GM19438 (cell line): ENCODE results near the gene TMEM235.
"Not testable (repeated sequence)": the region's sequence is repeated elsewhere in the genome, so short reads cannot be mapped to it uniquely, and the experiment has no call there.

Source experiments
- ATAC-seq: cut with Tn5 transposase; IDR thresholded peaks from one replicate; pipeline ENCODE4 v1.9.1; 2021; ENCODE audit warnings: low read depth; ENCODE audit not compliant: unreplicated experiment

The TMEM235 gene

DNA sequence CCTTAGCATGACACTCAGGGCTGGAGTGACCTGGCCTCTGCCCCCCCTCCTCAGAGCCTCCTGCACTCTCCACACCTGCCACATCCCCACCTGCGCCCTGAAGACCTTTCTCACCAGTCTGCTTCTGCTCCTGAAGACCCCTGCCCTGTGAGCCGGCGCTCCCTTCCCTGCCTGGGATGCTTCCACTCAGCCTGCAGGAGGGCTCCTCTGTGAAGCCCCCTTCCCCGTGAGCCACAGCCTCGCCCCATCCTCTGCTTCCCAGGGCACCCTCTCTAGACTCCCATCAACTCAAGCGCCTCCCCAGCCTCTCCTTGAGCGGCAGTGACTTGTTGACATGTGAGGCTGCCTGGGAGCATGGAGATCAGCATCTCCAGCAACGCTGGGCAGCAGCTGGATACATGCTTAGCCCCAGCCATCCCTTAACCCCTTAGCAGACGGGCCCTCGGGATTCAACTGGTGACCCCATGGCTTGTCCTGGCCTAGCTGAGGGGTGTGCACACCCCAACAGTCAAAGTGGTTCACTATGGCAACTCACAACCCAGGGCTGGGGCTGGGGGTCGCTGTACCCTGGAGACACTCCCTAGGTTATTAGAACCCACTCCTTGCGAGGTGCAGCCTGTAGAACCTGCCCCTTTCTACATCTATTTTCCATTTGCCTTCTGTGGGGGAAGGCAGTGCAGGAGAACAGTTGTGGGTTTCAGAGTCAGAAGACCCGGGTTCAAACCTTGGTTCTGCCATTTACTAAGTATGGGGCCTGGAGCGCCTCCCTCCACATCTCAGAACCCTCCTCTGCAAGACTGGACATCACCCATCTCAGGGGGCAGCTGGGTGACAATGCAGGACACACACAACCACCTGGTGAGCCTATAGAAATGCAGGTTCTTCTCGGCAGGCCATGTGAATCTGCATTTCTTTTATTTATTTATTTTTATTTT, 21.5 kb downstream of the TMEM235 start:
- no peak for ATAC-seq

DNA sequence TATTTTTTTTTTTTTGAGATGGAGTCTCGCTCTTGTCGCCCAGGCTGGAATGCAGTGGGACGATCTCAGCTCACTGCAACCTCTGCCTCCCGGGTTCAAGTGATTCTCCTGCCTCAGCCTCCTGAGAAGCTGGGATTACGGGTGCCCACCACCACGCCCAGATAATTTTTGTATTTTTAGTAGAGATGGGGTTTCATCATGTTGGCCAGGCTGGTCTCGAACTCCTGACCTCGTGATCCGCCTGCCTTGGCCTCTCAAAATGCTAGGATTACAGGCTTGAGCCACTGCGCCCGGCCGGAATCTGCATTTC, 22.2 kb downstream of the TMEM235 start:
- ATAC-seq, result not testable (repeated sequence)

DNA sequence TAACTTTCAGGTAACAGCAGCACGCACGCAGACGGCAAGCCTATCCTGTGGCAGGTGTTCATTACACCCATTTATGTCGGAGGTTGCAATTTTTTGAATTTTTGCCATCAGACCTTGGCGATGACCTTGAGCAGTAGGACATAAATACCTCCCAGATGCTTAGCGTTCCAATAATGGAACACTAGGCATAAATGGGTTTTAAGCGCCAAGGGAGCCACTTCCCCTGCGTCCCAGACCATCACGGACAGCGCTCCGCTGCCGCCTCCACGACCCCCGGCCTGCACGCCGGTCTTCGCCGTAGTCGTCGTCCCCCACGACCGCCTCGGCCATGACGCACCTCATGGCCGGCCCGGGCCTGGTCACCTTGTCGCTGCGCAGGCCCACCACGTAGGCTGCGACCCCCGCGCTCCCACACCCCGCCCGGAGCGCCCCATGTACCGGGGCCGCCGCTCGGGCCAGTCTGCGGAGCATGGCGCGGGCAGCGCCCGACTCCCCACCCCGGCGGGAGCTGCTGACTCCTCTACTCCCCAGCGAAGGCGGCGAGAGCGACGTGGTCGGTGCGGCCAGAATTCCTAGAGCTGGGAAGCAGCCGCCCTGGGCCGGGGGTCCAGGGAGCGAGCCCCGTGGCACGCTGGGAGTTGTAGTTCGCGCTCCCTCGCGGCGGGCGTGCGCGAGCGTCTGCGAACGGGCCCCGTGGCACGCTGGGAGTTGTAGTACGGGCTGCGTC, 22.7 kb downstream of the TMEM235 start:
- ATAC-seq, result no peak

DNA sequence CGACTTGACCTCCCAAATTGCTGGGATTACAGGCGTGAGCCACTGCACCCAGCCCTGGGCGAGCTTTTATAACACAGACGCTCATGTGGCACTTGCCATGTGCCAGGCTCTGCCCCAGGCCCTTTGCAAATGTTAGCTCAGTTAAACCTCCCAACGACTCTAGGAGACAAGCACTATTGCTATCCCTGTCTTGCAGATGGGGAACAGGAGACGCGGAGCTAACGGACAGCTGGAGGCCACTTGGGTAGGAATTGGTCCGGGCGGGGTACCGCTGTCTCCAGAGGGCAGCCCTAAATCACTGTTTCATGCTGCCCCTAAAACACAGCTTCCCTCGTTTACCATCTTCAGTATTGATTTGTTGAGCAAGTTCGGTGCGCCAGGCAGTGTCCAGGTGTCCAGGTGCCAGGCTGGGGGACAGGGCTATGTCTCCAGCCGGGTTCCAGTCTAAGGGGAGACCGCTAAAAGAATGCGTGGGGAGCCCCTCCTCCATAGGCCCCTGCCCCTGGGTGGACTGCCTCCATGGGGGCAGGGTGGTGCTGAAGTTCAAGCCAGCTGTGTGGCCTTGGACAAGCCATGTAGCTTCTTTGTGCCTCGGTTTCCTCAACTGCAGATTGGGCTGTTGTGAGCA, 23.7 kb downstream of the TMEM235 start:
- ATAC-seq, result no peak

DNA sequence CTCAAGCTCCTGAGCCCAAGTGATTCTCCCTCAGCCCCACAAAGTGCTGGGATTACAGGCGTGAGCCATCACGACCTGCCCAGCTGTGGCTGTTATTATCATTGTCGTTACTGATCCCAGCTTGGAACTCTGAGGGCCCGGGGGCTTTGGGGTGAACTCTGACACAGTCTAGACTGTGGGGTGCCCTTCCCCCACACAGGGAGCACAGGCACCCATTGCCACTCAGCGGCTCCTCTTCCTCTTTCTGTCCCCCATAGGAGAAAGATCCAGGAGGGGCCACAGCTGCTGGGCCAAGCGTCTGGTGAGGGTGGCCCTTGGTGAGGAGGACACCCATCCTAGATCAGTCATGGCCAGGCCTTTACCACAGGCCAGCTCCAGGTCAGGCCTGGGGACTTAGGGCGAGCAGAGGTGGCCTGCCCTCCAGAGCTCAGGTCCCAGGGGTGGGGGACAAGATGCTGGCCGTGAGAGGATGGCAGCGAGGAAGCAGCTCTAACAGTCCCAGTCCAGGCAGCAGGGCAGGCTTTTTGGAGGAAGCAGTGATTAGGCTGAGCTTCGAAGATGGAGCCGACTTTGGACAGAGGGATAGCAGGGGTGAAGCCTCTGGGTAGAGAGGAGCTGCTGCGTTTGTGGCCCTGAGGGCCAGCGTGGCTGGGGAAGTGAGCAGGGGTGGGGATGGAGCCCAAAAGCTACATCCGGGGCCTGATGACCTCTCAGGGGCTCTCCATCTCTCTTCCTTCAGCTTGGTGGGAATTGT, 24.7 kb downstream of the TMEM235 start:
- ATAC-seq, result no peak

DNA sequence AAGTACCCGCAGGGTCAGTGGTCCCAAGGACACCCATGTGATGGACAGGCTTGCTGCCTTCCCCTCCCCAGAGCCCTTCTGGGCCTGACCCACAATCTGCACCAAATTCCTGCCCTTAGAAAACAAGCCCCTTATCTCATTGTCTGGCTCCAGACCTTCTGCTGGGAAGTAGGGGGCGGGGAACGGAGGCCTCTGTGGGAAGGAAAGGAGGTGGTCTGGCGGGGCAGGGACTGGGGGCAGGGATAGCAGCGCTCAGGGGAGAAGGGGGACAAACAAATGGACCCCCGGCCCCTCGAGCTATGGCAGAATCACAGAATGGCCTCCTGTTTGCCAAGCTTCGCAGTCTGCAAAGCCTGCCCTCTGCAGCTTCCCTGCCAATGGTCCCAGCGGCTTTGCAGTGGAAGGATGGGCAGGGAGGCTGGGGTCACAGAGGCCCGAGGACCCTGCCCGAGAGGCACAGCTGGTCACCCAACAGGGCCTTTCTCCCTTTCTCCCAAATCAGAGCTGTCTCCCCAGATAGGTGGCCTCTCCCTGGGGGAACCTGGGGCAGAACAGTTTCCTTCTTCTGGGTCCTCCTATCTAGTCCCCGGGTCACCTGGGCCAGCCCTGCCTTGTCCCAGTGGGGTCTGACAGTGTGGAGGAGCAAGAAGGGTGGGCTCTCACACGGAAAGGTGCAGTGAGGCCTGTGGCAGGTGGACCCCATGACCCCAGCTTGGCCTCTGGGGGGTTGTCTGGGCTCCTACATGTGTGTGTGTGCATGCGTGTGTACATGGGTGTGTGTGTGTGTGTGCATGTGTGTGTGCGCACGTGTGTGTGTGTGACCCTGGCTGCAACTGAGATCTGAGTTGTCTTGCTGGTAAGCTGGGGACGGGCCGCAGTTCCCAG, 25.5 kb downstream of the TMEM235 start:
- ATAC-seq, result no peak

DNA sequence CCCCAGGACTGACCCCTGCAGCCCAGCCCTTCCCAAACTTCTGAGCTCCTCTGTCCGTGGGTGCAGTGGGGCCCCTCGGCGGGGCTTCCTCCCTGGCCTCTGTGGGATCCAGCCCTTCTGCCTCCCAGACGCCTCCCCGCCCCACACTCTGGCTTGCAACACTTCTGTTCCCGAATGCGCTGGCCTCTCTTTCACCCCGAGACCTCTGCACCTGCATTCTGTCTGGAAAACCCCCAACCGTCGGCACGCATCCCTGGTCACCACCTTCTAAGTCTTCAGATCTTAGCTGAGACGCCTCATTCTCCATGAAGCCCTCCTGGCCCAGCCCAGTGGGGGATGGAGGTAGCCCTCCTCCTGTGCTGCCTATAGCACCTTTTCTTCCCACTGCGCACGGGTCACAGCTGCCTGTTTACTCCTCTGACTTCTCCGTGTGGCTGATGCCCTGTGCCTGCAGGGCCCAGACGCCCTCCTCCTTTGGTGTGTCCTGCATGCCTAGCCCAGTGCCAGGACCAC, 26.4 kb downstream of the TMEM235 start:
- ATAC-seq, result no peak

DNA sequence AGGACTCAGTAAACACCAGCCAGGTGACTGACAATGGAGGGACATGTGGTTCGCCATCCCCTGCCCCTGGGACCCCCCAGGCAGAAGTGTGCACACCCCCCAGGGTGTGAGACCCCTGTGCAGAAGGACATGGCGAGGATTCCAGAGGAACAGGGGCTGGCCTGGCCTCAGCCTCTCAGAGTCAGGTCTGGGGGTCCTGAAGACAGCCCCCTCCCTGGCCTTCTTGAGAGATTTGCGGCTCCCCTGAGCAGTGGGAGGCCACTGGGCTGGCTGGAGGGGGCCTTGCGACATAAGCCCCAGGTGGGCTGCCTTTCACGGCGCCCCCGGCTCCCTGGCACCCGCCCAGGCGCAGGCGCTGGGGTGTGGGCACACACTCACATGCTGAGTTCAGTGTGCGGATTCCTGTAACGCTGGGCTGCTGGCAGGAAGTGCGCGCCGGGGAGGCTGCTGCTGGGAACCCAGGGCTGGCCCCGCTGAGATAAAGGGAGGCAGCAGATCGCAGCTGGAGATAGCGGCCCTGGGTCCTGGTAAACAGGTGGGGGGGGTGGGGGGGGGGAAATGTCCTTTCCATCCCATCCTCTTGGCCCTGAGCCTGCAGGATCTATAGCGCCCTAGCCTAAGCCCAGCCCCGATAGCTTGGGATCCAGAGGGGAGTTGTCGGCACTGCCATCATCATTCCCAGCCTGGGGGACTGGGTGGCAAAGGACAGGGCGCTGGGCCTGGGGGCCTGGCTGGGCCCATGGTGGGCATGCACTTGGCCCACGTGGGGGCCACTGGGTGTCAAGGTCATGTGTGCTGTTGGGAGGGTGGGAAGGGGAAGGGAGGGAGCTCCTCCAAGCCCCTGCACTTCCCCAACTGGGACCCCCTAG, 27.1 kb downstream of the TMEM235 start:
- ATAC-seq, result no peak

DNA sequence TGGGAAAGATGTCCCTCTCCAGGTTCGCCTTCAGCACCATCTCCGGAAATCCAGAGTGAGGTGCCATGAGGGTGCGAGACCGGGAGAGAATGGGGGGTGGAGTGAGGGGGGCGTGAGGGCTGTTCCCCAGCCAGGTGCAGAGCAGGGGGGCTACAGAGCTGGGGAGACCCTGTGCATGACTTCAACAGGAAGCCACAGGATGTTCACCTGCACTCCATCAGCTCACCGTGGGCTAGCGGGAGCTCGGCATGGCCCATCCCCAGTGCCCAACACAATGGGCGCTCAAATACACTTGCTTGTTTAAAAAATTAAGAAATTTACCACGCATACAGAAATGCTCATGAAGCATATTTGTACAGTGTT, 27.7 kb downstream of the TMEM235 start:
- ATAC-seq, result no peak

DNA sequence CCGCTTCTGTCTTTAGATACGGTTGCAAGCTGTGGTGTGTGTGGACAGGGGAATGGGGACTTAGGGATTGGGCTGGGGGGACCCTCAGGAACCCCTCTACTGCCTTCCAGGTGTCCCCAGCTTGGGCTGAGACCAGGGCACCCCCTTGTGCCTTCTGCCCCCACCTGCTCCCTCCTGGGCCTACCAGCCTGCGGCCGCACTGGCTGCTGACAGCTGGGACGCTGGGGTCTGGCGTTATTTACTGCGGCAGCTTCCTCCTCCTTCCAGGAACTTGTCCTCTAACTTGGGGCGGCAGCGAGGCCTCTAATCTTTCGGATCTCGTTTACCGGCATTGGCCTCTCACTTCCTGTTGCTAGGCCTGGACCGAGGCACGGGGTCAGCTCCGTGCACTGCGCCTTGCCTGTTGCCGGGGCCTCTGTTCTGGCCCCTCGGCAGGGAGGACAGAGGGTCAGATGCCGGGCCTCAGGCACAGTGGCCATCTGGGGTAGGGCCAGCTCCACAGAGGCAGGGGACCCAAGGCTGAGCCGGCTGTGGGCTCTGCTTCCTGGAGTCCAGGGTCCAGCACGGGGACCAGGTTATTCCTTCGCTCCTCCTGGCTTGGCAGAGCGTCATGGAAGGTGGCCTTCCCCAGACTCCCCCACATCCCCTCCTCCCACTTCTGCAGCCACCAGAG, 31.8 kb downstream of the TMEM235 start:
- ATAC-seq, result no peak

DNA sequence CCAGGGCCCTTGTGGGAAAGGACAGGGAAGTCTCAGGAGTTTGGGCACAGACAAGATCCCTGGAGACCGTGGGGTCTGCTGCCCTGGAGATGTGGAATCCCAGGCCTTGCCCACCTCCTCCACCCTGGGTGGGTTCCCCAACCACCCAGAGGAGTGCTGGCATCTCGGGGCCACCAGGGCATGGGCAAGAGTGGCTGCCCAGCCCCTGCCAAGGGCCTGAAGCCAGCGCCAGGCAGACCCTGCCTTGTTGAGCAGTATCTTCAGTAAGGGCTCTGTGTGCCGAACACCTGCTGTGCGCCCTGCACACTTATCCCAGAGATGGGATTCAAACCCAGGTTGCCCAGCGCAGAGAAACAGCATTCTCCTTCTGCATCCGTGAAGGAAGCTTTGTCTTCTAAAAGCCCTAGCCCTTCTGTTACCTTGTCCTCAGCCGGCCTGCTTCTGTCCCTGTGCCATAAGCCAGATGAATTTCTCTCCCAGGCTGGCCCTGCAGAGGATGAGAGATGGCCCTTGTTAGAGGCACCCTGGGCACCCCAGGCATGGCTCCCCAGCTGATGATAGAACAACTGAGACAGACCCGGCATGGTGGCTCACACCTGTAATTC, 32.4 kb downstream of the TMEM235 start:
- no peak for ATAC-seq

DNA sequence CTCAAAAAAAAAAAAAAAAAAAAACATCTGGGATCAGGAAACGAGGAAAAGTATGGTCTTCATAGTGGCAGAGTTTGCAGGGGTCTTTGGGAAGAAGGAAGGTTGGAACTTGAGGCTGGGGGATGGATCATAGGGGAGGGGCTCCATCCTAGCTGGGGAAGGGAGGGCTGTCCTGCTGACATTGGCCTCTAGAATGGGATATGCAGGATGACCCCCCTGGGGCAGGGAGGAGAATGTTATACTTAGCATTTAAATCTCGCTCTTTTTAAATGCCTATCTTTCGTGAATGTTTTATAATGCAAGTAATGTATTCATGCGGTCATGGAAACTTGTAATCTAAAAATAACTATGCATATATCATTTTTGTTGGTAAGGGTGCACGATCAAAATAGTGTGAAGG, 33.2 kb downstream of the TMEM235 start:
- no peak for ATAC-seq

DNA sequence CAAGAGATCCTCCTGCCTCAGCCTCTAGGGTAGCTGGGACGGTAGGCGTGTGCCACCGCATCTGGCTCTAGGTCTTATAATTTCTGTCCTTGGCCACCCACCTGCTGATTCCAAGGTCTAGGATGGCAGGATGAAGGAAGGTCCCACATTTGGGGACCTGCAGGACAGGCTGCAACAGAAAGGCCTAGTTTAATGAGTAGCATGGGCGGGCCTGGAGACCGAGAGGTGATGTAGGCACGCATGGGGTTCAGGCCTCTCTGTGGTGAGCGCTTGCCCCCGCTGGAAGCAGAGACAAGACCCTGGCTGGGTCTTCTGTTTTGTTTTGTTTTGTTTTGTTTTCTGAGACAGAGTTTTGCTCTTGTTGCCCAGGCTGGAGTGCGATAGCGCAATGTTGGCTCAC, 33.7 kb downstream of the TMEM235 start:
- ATAC-seq, result no peak

DNA sequence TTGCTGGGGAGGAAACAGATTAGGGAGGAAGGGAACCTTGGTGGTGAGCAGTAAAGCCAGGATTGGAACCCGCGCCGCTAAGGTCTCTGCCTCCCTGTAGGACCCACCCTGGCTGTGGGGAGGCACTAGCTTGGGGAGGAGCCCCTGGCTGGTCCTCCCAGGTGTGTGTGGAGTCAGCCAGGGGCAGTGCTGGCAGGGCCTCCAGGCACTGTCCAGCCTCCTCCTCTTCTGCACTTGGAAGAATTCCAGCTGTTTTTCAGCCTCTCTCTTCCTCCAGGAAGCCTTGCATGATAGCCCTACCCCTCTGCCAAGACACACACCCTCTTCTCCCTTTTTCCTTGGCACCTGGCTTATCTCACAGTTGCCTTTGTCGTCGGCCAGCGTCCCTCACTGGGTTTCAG, 34.8 kb downstream of the TMEM235 start:
- ATAC-seq, result no peak

DNA sequence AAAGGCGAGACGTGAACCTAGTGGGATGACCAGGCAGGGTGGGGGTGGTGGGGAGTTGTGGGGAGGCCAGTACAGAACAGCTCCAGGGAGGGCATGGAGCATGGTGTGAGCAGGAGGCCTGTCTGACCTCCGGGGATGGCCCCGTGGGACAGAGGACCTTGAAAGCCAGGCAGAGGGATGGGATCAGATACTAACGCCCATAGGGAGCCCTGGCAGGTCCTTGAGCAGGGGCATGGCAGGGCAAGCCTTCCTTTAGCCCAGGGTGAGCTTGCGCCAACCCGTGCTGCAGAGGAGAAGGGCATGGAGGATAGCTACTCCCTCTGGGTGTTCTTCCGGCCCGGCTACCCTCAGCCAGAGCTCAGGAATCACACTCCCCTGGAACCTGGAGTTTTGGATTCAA, 35.3 kb downstream of the TMEM235 start:
- no peak for ATAC-seq

DNA sequence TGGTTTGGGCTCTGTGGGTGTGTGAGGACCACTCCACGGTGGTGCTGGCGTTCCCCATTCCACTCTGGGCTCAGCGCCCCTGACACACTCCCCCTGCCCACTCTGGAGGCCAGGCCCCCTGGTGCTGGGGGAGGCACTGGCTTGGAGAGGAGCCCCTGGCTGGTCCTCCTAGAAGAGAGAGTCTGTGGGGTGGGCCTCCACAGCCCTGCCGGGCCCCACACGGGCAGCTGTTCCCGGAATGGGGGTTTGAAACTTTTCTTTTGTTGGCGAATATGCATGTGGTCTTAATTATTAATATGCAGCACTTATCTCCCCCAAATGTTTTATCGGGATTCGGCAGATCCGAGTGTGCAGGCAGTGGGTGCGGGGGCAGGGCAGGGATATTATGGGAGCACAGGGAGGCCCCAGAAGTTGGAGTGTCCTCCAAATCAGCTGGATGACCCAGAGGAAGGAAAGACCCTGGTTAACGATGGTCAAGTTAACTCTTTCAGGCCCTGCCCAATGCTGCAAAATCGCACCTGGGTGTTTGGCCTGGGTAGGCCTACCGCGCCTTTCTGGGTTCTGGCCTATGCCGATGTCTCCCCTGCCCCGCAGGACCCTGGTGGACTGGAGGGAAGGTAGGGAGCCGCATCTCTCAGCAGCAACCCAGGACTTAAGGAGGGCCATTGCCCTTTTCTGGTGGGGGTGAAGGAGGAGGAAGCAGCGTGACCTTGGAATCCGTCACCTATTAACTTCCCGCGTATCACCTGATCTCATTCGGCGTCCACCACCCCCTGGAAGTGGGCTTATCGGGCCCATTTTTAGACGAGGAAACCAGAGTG, 36.0 kb downstream of the TMEM235 start:
- no peak for ATAC-seq
